ENCODE results near the gene IGSF3.
"Not testable (repeated sequence)": the region's sequence is repeated elsewhere in the genome, so short reads cannot be mapped to it uniquely, and the experiment has no call there.

Gene IGSF3

DNA sequence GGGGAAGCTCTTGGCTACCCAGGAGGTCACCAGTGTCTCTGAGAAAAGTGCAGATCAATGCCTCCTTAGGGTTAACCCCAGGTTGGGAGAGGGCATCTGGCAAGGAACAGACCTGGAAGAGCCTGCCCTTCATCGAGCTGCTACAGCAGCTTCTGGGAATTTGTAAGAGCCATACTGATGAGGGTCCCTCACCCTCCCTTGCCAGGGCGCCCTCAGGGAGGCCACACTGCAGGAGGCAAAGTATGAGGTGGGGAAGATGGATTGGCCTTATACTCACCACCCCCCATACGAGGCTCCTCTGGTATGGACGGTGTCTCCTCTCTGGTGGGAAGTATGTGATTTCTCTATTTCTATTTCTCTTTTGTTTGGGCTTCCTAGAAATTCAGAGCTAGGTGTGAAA, 13.2 kb downstream of the IGSF3 start:
- no peaks in the 10 kb centered on the region for H3K27me3 ChIP-seq (ENCODE audit: control insufficient read depth in 1 of 2, insufficient read depth in 2 of 2, low read length in 2 of 2)

DNA sequence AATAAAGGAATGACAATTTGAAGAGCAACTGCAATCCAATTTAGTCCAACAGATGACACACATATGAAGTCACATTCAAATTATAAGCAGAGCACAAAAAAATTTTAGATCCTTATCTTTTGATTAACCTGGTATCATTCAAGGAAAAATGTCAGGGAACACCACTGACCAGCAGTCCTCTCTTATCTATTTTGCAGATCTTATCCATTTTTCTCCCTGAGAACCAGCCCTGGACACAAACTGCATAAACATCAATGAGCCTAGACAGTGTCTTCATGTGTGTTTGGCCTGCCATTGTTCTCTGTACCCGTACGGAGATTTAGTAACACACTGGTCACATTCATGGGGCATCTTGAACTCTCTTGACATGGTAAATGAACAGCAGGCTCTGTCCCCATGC, 14.9 kb downstream of the IGSF3 start:
- not testable (repeated sequence) for H3K27ac ChIP-seq (ENCODE audit: low read depth, low read length); H3K9me3 ChIP-seq (ENCODE audit: low read length); H3K4me3 ChIP-seq (ENCODE audit: low read depth in 1 of 2, low read length in 2 of 2); H3K36me3 ChIP-seq (ENCODE audit: insufficient read depth, low read length); H3K9ac ChIP-seq (ENCODE audit: low read length); H3K27me3 ChIP-seq (ENCODE audit: control insufficient read depth in 1 of 2, insufficient read depth in 2 of 2, low read length in 2 of 2)
- H3K4me1 ChIP-seq (ENCODE audit: insufficient read depth, low read length): peaks cover 20% of the 10 kb centered on the region

More for the DNA sequence above, 13.2 kb downstream of the IGSF3 start:
- Histone ChIP-seq H3K36me3 (ENCODE audit: insufficient read depth, low read length) (no peaks in the 10 kb centered on the region), H3K4me1 (ENCODE audit: insufficient read depth, low read length) (peaks cover 9% of the 10 kb centered on the region), H3K9ac (ENCODE audit: low read length) (no peak overlapping the region), H3K4me3 (ENCODE audit: low read depth in 1 of 2, low read length in 2 of 2) (no peak overlapping the region), H3K9me3 (ENCODE audit: low read length) (no peaks in the 10 kb centered on the region), H3K27ac (ENCODE audit: low read depth, low read length) (no peak overlapping the region)

DNA sequence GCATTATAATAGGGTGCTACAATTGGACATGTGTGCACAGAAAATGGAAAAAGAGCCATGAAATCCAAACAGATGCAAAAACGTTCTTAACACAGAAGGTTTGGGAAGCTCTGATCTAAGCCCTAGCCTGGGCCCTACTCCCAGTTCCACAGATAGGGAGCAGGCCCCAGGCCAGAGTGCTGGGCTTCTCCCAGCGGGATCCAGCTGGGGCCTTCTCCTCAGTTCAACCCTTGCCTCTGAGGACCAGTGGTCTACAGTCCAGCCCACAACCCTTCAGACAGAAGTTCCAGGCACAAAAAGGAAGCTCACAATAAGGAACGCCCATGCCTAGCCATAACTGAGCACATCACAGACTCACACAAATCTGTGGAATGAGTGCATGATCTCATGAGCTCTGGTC, 16.8 kb downstream of the IGSF3 start:
- not testable (repeated sequence) for H3K27me3 ChIP-seq (ENCODE audit: control insufficient read depth in 1 of 2, insufficient read depth in 2 of 2, low read length in 2 of 2); H3K27ac ChIP-seq (ENCODE audit: low read depth, low read length); H3K4me3 ChIP-seq (ENCODE audit: low read depth in 1 of 2, low read length in 2 of 2); H3K9me3 ChIP-seq (ENCODE audit: low read length); H3K9ac ChIP-seq (ENCODE audit: low read length); H3K36me3 ChIP-seq (ENCODE audit: insufficient read depth, low read length)
- peaks cover 23% of the 10 kb centered on the region for H3K4me1 ChIP-seq (ENCODE audit: insufficient read depth, low read length)

DNA sequence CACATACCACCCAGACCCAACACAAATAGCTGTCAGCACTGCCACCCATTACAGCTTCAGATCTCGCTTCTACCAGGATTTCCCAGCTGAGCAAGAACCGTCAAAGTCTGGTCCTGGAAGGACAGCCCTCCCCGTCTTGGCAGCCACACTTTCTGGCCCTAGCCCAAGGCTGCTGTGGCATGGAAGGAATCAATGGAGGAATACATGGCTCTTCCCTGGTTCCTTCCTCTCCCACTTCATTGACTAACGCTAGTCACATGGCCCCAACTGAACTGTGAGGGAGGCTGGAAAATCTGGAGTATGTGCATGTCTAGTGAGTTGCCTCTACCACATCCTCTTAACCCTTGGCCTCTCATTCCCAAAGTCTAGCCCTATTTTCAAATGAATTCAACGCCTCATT, 18.5 kb downstream of the IGSF3 start:
- H3K4me3 ChIP-seq (ENCODE audit: low read depth in 1 of 2, low read length in 2 of 2); H3K9me3 ChIP-seq (ENCODE audit: low read length); H3K27ac ChIP-seq (ENCODE audit: low read depth, low read length); H3K9ac ChIP-seq (ENCODE audit: low read length); H3K36me3 ChIP-seq (ENCODE audit: insufficient read depth, low read length); H3K27me3 ChIP-seq (ENCODE audit: control insufficient read depth in 1 of 2, insufficient read depth in 2 of 2, low read length in 2 of 2): not testable (repeated sequence)
- peaks cover 19% of the 10 kb centered on the region for H3K4me1 ChIP-seq (ENCODE audit: insufficient read depth, low read length)

GRCh38 chr1:116648325-116648724, 19.2 kb downstream of the IGSF3 start:
- H3K9me3 ChIP-seq (ENCODE audit: low read length); H3K27ac ChIP-seq (ENCODE audit: low read depth, low read length); H3K27me3 ChIP-seq (ENCODE audit: control insufficient read depth in 1 of 2, insufficient read depth in 2 of 2, low read length in 2 of 2); H3K4me3 ChIP-seq (ENCODE audit: low read depth in 1 of 2, low read length in 2 of 2); H3K9ac ChIP-seq (ENCODE audit: low read length); H3K36me3 ChIP-seq (ENCODE audit: insufficient read depth, low read length): not testable (repeated sequence)
- peaks cover 14% of the 10 kb centered on the region for H3K4me1 ChIP-seq (ENCODE audit: insufficient read depth, low read length)

- H3K36me3 ChIP-seq (ENCODE audit: insufficient read depth, low read length); H3K27ac ChIP-seq (ENCODE audit: low read depth, low read length): not testable (repeated sequence)
Measured at GRCh38 chr1:116647186-116647585, 20.3 kb downstream of the IGSF3 start.

DNA sequence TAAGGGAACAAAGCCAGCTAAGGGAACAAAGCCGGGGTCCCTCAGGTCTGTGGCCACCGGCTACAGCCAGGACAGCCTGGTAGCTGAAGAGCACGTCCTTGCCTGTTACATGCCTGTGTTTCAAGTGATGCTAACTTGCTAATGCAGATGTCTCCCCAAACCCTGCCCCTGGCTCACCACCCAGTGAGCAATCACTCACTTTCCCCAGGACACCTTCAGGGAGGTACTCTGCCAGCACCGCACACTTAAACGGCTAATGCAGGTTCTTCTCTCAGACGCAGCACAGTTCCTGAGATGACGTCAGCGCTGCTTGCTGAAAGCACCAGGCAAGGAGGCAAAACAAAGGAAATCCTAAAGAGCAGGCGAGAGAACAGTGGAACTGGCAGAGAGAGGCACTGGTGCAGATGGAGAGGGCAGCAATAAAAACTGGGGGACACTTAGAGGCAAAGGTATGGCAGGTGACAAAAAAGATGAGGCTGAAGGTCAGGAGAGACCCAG, 20.8 kb downstream of the IGSF3 start:
- H3K9me3 ChIP-seq (ENCODE audit: low read length); H3K27ac ChIP-seq (ENCODE audit: low read depth, low read length); H3K27me3 ChIP-seq (ENCODE audit: control insufficient read depth in 1 of 2, insufficient read depth in 2 of 2, low read length in 2 of 2); H3K9ac ChIP-seq (ENCODE audit: low read length); H3K36me3 ChIP-seq (ENCODE audit: insufficient read depth, low read length); H3K4me3 ChIP-seq (ENCODE audit: low read depth in 1 of 2, low read length in 2 of 2): not testable (repeated sequence)
- H3K4me1 ChIP-seq (ENCODE audit: insufficient read depth, low read length): peaks cover 14% of the 10 kb centered on the region

More at GRCh38 chr1:116647186-116647585, 20.3 kb downstream of the IGSF3 start:
- H3K9ac ChIP-seq (ENCODE audit: low read length); H3K27me3 ChIP-seq (ENCODE audit: control insufficient read depth in 1 of 2, insufficient read depth in 2 of 2, low read length in 2 of 2); H3K9me3 ChIP-seq (ENCODE audit: low read length); H3K4me3 ChIP-seq (ENCODE audit: low read depth in 1 of 2, low read length in 2 of 2): not testable (repeated sequence)
- peaks cover 14% of the 10 kb centered on the region for H3K4me1 ChIP-seq (ENCODE audit: insufficient read depth, low read length)

GRCh38 chr1:116645802-116646672, 21.5 kb downstream of the IGSF3 start:
- H3K36me3 ChIP-seq (ENCODE audit: insufficient read depth, low read length); H3K9ac ChIP-seq (ENCODE audit: low read length); H3K4me3 ChIP-seq (ENCODE audit: low read depth in 1 of 2, low read length in 2 of 2); H3K27ac ChIP-seq (ENCODE audit: low read depth, low read length); H3K27me3 ChIP-seq (ENCODE audit: control insufficient read depth in 1 of 2, insufficient read depth in 2 of 2, low read length in 2 of 2); H3K9me3 ChIP-seq (ENCODE audit: low read length): not testable (repeated sequence)
- peaks cover 14% of the 10 kb centered on the region for H3K4me1 ChIP-seq (ENCODE audit: insufficient read depth, low read length)

GRCh38 chr1:116644993-116645392, 22.5 kb downstream of the IGSF3 start:
- not testable (repeated sequence) for H3K27ac ChIP-seq (ENCODE audit: low read depth, low read length); H3K4me3 ChIP-seq (ENCODE audit: low read depth in 1 of 2, low read length in 2 of 2); H3K9me3 ChIP-seq (ENCODE audit: low read length); H3K9ac ChIP-seq (ENCODE audit: low read length); H3K36me3 ChIP-seq (ENCODE audit: insufficient read depth, low read length); H3K27me3 ChIP-seq (ENCODE audit: control insufficient read depth in 1 of 2, insufficient read depth in 2 of 2, low read length in 2 of 2)
- H3K4me1 ChIP-seq (ENCODE audit: insufficient read depth, low read length): peaks cover 14% of the 10 kb centered on the region

- H3K9me3 ChIP-seq (ENCODE audit: low read length); H3K9ac ChIP-seq (ENCODE audit: low read length); H3K4me3 ChIP-seq (ENCODE audit: low read depth in 1 of 2, low read length in 2 of 2); H3K36me3 ChIP-seq (ENCODE audit: insufficient read depth, low read length); H3K27me3 ChIP-seq (ENCODE audit: control insufficient read depth in 1 of 2, insufficient read depth in 2 of 2, low read length in 2 of 2); H3K27ac ChIP-seq (ENCODE audit: low read depth, low read length): not testable (repeated sequence)
- H3K4me1 ChIP-seq (ENCODE audit: insufficient read depth, low read length): peaks cover 13% of the 10 kb centered on the region
Measured at GRCh38 chr1:116644096-116644495, 23.4 kb downstream of the IGSF3 start.

- H3K9me3 ChIP-seq (ENCODE audit: low read length); H3K4me3 ChIP-seq (ENCODE audit: low read depth in 1 of 2, low read length in 2 of 2); H3K4me1 ChIP-seq (ENCODE audit: insufficient read depth, low read length); H3K9ac ChIP-seq (ENCODE audit: low read length); H3K27me3 ChIP-seq (ENCODE audit: control insufficient read depth in 1 of 2, insufficient read depth in 2 of 2, low read length in 2 of 2); H3K36me3 ChIP-seq (ENCODE audit: insufficient read depth, low read length); H3K27ac ChIP-seq (ENCODE audit: low read depth, low read length): not testable (repeated sequence)
Measured at GRCh38 chr1:116643281-116643751, 24.2 kb downstream of the IGSF3 start.
